GM13977 (cell line): ENCODE results near the gene PELI3.

Experiments used
- DNase-seq: peaks from one replicate; pipeline ENCODE4 v3.0.0; 2012; ENCODE audit warnings: low spot score
- CTCF ChIP-seq: IDR thresholded peaks from 2 replicates; pipeline ENCODE4 v1.5.1; 2012; ENCODE audit warnings: mild to moderate bottlenecking, control low read depth; ENCODE audit not compliant: insufficient read depth; ENCODE audit errors: extremely low read depth, missing control alignments
- in situ Hi-C: fragments of 300-500 bp; cut with MboI; formaldehyde crosslinking; loops from one replicate; pipeline ENCODE4 v1.12.0; 2022; ENCODE audit warnings: low sequenced_read_pairs, low pct_unique_long_range_greater_than_20kb, mixed read lengths, inconsistent platforms; ENCODE audit not compliant: unreplicated experiment

PELI3 gene

GRCh38 chr11:66468691-66469090, 2.0 kb downstream of the PELI3 start:
- no peak for DNase-seq
- in situ Hi-C loops: no loop called here
- TF ChIP-seq CTCF: no peak

- no peak for TF ChIP-seq CTCF
- DNase-seq: no peak
- in situ Hi-C loops: no loop called here
Measured at GRCh38 chr11:66469441-66469840, 2.7 kb downstream of the PELI3 start.

- no peak for TF ChIP-seq CTCF
- in situ Hi-C loops: loop anchor here (10.0 kb wide), 1 partner anchor 65 kb away; no protein-coding TSS in a partner anchor
- DNase-seq: no peak
Measured at GRCh38 chr11:66470015-66470414, 3.3 kb downstream of the PELI3 start.

- in situ Hi-C loops: loop anchor here (10.0 kb wide), 1 partner anchor 66 kb away; no protein-coding TSS in a partner anchor
- DNase-seq: no peak
- TF ChIP-seq CTCF: no peak
Measured at GRCh38 chr11:66471142-66471541, 4.4 kb downstream of the PELI3 start.

- in situ Hi-C loops: loop anchor here (10.0 kb wide), 1 partner anchor 67 kb away; no protein-coding TSS in a partner anchor
- no peak for TF ChIP-seq CTCF
- DNase-seq: no peak
Measured at GRCh38 chr11:66472054-66472453, 5.3 kb downstream of the PELI3 start.

GRCh38 chr11:66473167-66473566, 6.5 kb downstream of the PELI3 start:
- TF ChIP-seq CTCF: no peak
- in situ Hi-C loops: loop anchor here (10.0 kb wide), 1 partner anchor 68 kb away; no protein-coding TSS in a partner anchor
- no peak for DNase-seq
